Neural progenitor cell (in vitro differentiated cells): ENCODE results near the gene SUMF1. TPM values are rescaled to one million over a fixed set of nuclear protein-coding genes. Genes with fewer than 3 reads are reported as not detected.

Experiments used
- DNase-seq: peaks from one replicate; pipeline ENCODE4 v3.0.0-alpha.2; 2016; ENCODE audit warnings: low spot score
- H2AFZ ChIP-seq: fragments of 200-600 bp; sonication (generic); replicated peaks from 2 replicates; pipeline ENCODE4 v1.6.1; 2016; ENCODE audit warnings: antibody characterized with exemption
- H3F3A ChIP-seq: fragments of 200-600 bp; sonication (generic); 2 replicates; pipeline ENCODE4 v1.6.1; 2016; ENCODE audit warnings: antibody characterized with exemption, low read depth
- H3K27ac ChIP-seq: fragments of 200-600 bp; sonication (generic); 2 replicates; pipeline ENCODE4 v1.5.1; 2016; ENCODE audit warnings: mild to moderate bottlenecking
- H3K27me3 ChIP-seq: fragments of 200-600 bp; sonication (generic); 2 replicates; pipeline ENCODE4 v1.6.1; 2016; ENCODE audit warnings: mild to moderate bottlenecking, moderate library complexity
- H3K36me3 ChIP-seq: fragments of 200-600 bp; sonication (generic); 2 replicates; pipeline ENCODE4 v1.5.1; 2016
- H3K4me1 ChIP-seq: fragments of 200-600 bp; sonication (generic); 2 replicates; pipeline ENCODE4 v1.6.1; 2016; ENCODE audit warnings: mixed run types
- H3K4me2 ChIP-seq: fragments of 200-600 bp; sonication (generic); 2 replicates; pipeline ENCODE4 v1.6.1; 2016
- H3K4me3 ChIP-seq: fragments of 200-600 bp; sonication (generic); 2 replicates; pipeline ENCODE4 v1.5.1; 2016
- H3K79me2 ChIP-seq: fragments of 200-600 bp; sonication (generic); 2 replicates; pipeline ENCODE4 v1.6.1; 2016; ENCODE audit warnings: low read depth
- H3K9ac ChIP-seq: fragments of 200-600 bp; sonication (generic); 2 replicates; pipeline ENCODE4 v1.6.1; 2016
- H3K9me3 ChIP-seq: fragments of 200-600 bp; sonication (generic); 2 replicates; pipeline ENCODE4 v1.5.1; 2016; ENCODE audit warnings: low read depth
- H4K20me1 ChIP-seq: fragments of 200-600 bp; sonication (generic); 2 replicates; pipeline ENCODE4 v1.6.1; 2016; ENCODE audit warnings: low read depth
- H3K27ac Mint-ChIP-seq: 3 replicates; pipeline ENCODE4 v1.8.0; 2021; ENCODE audit warnings: mixed read lengths
- H3K27me3 Mint-ChIP-seq: 2 replicates; pipeline ENCODE4 v1.8.0; 2022; ENCODE audit warnings: low read depth, mild to moderate bottlenecking, inconsistent platforms, moderate library complexity, mixed read lengths; ENCODE audit not compliant: insufficient read depth
- H3K36me3 Mint-ChIP-seq: 3 replicates; pipeline ENCODE4 v1.8.0; 2021; ENCODE audit warnings: mixed read lengths
- H3K4me1 Mint-ChIP-seq: 3 replicates; pipeline ENCODE4 v1.8.0; 2021; ENCODE audit warnings: mixed read lengths
- H3K4me3 Mint-ChIP-seq: 3 replicates; pipeline ENCODE4 v1.8.0; 2021; ENCODE audit warnings: mild to moderate bottlenecking, moderate library complexity, mixed read lengths
- H3K9me3 Mint-ChIP-seq: 3 replicates; pipeline ENCODE4 v1.8.0; 2020; ENCODE audit warnings: mixed read lengths
- EZH2 ChIP-seq: fragments of 200-600 bp; sonication (generic); IDR thresholded peaks from 2 replicates; pipeline ENCODE4 v1.6.1; 2017; ENCODE audit warnings: antibody characterized with exemption, mild to moderate bottlenecking, moderate library complexity
- EZH2phosphoT487 ChIP-seq: fragments of 200-600 bp; sonication (generic); IDR thresholded peaks from 2 replicates; pipeline ENCODE4 v1.6.1; 2017; ENCODE audit warnings: antibody characterized with exemption
- total RNA-seq: library from RNA; depleted of rRNA; stranded (reverse); fragments of >200 nt; gene quantifications from 2 replicates; pipeline ENCODE4 v1.2.3, GENCODE V29; 2015; ENCODE audit warnings: low replicate concordance
- TF ChIP-seq, protein P1 (sequence below): fragments of 200-600 bp; sonication (generic); IDR thresholded peaks from 2 replicates; pipeline ENCODE4 v1.5.1; 2017; ENCODE audit warnings: antibody characterized with exemption, mild to moderate bottlenecking

The SUMF1 gene
- total RNA-seq, 1 donor from 2014 or later, result 10.6 TPM

DNA sequence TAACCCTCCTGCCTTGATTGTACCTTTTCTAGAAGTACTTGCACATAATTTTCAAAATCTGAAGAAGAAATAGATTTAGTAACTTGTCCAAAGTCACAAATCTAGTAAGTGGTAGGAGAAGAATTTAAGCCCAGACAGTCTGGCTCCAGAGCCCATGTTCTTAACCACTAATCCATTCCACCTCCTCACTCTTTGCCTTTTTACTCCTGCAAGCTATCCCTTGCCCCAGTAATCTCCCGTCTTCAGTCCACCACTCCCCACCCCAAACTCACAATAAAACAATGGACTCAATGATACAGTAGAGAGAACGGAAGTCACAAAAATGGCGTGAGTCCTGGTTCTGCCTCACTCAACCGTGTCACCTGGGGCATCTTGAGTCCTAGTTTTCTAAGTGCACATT lies 115.2 kb downstream of the SUMF1 start:
- Histone ChIP-seq H3K36me3 (no peaks in the 10 kb centered on the region), H3K27ac (no peak overlapping the region), H3K4me2 (no peak overlapping the region), H3K79me2 (no peaks in the 10 kb centered on the region), H3F3A (no peaks in the 10 kb centered on the region), H3K27me3 (no peaks in the 10 kb centered on the region), H2AFZ (no peak overlapping the region), H3K4me3 (no peak overlapping the region), H3K9ac (no peak overlapping the region), H3K4me1 (no peaks in the 10 kb centered on the region), H3K9me3 (no peaks in the 10 kb centered on the region), H4K20me1 (no peaks in the 10 kb centered on the region)
- H3K9me3 Mint-ChIP-seq, result peaks cover 3% of the 10 kb centered on the region
- no peak overlapping the region for H3K4me3 Mint-ChIP-seq
- peaks cover 19% of the 10 kb centered on the region for H3K4me1 Mint-ChIP-seq
- TF ChIP-seq EZH2, result no peak
- no peaks in the 10 kb centered on the region for H3K27me3 Mint-ChIP-seq
- H3K36me3 Mint-ChIP-seq, result no peaks in the 10 kb centered on the region
- no peak for DNase-seq
- H3K27ac Mint-ChIP-seq, result no peak overlapping the region

DNA sequence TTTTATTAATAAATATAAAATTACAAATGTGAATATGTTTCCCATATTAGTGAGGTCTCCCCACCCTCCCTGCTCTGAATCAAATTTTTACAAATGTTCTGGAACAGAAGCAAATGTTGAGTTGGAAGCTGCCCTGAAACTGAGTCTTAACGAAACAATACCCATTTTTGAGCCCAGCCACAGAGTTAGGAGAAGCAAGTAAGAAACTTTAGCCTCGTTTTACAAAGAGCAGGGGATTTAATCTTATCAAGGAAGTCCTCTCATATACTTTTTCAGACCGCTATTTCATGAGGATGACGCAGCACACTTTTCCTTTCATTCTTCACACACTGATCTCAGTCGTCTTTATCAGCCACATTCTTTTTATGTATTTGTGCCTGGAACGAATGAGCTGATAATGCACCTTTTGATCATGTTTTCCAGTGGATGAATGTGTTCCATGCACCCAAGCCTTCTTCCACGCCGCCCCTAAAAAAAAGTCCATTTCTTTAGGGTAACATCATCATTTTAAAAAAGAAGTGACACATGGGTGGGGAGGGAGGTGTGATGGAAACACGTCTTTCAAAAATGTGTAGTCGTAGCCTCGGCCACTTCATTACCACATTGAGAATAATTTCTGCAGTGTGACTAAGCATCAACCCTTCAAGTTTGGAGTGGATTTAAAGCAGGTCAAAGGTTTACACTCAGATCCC lies 115.8 kb downstream of the SUMF1 start:
- H3K27ac ChIP-seq, result no peak overlapping the region
- Mint-ChIP-seq H3K4me3 (no peak overlapping the region), H3K9me3 (peaks cover 3% of the 10 kb centered on the region), H3K27ac (no peak overlapping the region), H3K27me3 (no peaks in the 10 kb centered on the region), H3K36me3 (no peaks in the 10 kb centered on the region), H3K4me1 (peaks cover 14% of the 10 kb centered on the region)
- H2AFZ ChIP-seq, result no peak overlapping the region
- DNase-seq, result no peak
- H3K9me3 ChIP-seq, result no peaks in the 10 kb centered on the region
- H3K4me2 ChIP-seq, result no peak overlapping the region
- TF ChIP-seq EZH2, result no peak
- no peak for TF ChIP-seq EZH2phosphoT487
- TF ChIP-seq, protein P1, sequence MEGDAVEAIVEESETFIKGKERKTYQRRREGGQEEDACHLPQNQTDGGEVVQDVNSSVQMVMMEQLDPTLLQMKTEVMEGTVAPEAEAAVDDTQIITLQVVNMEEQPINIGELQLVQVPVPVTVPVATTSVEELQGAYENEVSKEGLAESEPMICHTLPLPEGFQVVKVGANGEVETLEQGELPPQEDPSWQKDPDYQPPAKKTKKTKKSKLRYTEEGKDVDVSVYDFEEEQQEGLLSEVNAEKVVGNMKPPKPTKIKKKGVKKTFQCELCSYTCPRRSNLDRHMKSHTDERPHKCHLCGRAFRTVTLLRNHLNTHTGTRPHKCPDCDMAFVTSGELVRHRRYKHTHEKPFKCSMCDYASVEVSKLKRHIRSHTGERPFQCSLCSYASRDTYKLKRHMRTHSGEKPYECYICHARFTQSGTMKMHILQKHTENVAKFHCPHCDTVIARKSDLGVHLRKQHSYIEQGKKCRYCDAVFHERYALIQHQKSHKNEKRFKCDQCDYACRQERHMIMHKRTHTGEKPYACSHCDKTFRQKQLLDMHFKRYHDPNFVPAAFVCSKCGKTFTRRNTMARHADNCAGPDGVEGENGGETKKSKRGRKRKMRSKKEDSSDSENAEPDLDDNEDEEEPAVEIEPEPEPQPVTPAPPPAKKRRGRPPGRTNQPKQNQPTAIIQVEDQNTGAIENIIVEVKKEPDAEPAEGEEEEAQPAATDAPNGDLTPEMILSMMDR, result no peak
- H3K4me1 ChIP-seq, result no peaks in the 10 kb centered on the region
- no peaks in the 10 kb centered on the region for H3F3A ChIP-seq
- H3K4me3 ChIP-seq, result no peak overlapping the region
- no peaks in the 10 kb centered on the region for H3K27me3 ChIP-seq
- H3K79me2 ChIP-seq, result no peaks in the 10 kb centered on the region
- no peaks in the 10 kb centered on the region for H4K20me1 ChIP-seq
- no peaks in the 10 kb centered on the region for H3K36me3 ChIP-seq
- no peak overlapping the region for H3K9ac ChIP-seq

- Mint-ChIP-seq H3K4me3 (no peak overlapping the region), H3K27ac (no peak overlapping the region), H3K4me1 (peaks cover 10% of the 10 kb centered on the region), H3K27me3 (no peaks in the 10 kb centered on the region), H3K9me3 (peaks cover 3% of the 10 kb centered on the region), H3K36me3 (no peaks in the 10 kb centered on the region)
- Histone ChIP-seq H3K27ac (no peak overlapping the region), H2AFZ (no peak overlapping the region), H4K20me1 (no peaks in the 10 kb centered on the region), H3K9ac (no peak overlapping the region), H3F3A (no peaks in the 10 kb centered on the region), H3K9me3 (no peaks in the 10 kb centered on the region), H3K79me2 (no peaks in the 10 kb centered on the region), H3K36me3 (no peaks in the 10 kb centered on the region), H3K4me1 (no peaks in the 10 kb centered on the region), H3K27me3 (no peaks in the 10 kb centered on the region), H3K4me2 (no peak overlapping the region), H3K4me3 (no peak overlapping the region)
- DNase-seq, result peak; percentile 67
- TF ChIP-seq, protein P1, result peak; percentile 86
- no peak for TF ChIP-seq EZH2phosphoT487
These were observed 116.3 kb downstream of the SUMF1 start for GRCh38 chr3:4350789-4351163.

GRCh38 chr3:4343258-4343657 lies 123.8 kb downstream of the SUMF1 start:
- peaks cover 2% of the 10 kb centered on the region for H3K4me1 Mint-ChIP-seq
- no peaks in the 10 kb centered on the region for H3K36me3 ChIP-seq
- no peaks in the 10 kb centered on the region for H3F3A ChIP-seq
- H3K27ac Mint-ChIP-seq, result no peak overlapping the region
- H3K4me3 Mint-ChIP-seq, result no peak overlapping the region
- H3K9me3 Mint-ChIP-seq, result no peaks in the 10 kb centered on the region
- no peaks in the 10 kb centered on the region for H3K9me3 ChIP-seq
- no peak for DNase-seq
- no peaks in the 10 kb centered on the region for H3K79me2 ChIP-seq
- no peak overlapping the region for H3K27ac ChIP-seq
- H3K9ac ChIP-seq, result no peak overlapping the region
- TF ChIP-seq, protein P1, result no peak
- no peak for TF ChIP-seq EZH2
- no peak for TF ChIP-seq EZH2phosphoT487
- no peak overlapping the region for H3K4me2 ChIP-seq
- H3K36me3 Mint-ChIP-seq, result no peaks in the 10 kb centered on the region
- H3K4me3 ChIP-seq, result no peak overlapping the region
- no peaks in the 10 kb centered on the region for H3K4me1 ChIP-seq
- no peaks in the 10 kb centered on the region for H4K20me1 ChIP-seq
- H3K27me3 Mint-ChIP-seq, result no peaks in the 10 kb centered on the region
- no peak overlapping the region for H2AFZ ChIP-seq
- no peaks in the 10 kb centered on the region for H3K27me3 ChIP-seq
